Measurements from ENCODE around the gene CYP26B1. TPM values are rescaled to one million over a fixed set of nuclear protein-coding genes. Genes with fewer than 3 reads are reported as not detected.

The CYP26B1 gene
- total and polyA plus RNA-seq, 2 donors from 2014 or later, result 2.5 to 3.1 TPM

- FAIRE-seq, result no peak
- intact Hi-C loops (cut with DNase I), result no loop called here
- DNase-seq, result peak in 2 of 5 donors; percentile 3 to 91
- no peaks in the 10 kb centered on the region for H3K36me3 ChIP-seq (ENCODE audit: control insufficient read depth in 2 of 3, insufficient read depth in 3 of 3, low read length in 3 of 3)
- no peaks in the 10 kb centered on the region for H3K27me3 ChIP-seq (ENCODE audit: control insufficient read depth, insufficient read depth, low read length)
- TF ChIP-seq CTCF (IDR thresholded peaks at IDR 0.05; ENCODE audit: borderline replicate concordance, extremely low read depth, insufficient read depth), result no peak
- no peak overlapping the region for H3K27ac ChIP-seq (ENCODE audit: low read depth in 2 of 2, low read length in 2 of 2)
- H3K9me3 ChIP-seq (ENCODE audit: control insufficient read depth in 2 of 3, insufficient read depth in 1 of 3, low read length in 3 of 3), result no peaks in the 10 kb centered on the region
- no peaks in the 10 kb centered on the region for H3K4me1 ChIP-seq (ENCODE audit: control insufficient read depth in 2 of 3, insufficient read depth in 2 of 3, low read depth in 1 of 3, low read length in 3 of 3)
- H3K4me3 ChIP-seq (ENCODE audit: low read length in 3 of 3), result no peak overlapping the region
- no peak overlapping the region for H3K9ac ChIP-seq (ENCODE audit: low read length in 3 of 3)
Observed at GRCh38 chr2:72115110-72116080, 32.3 kb downstream of the CYP26B1 start.

GRCh38 chr2:72114693-72115051 lies 33.0 kb downstream of the CYP26B1 start:
- Histone ChIP-seq H3K27me3 (ENCODE audit: control insufficient read depth, insufficient read depth, low read length) (no peaks in the 10 kb centered on the region), H3K4me3 (ENCODE audit: low read length in 3 of 3) (no peak overlapping the region), H3K9me3 (ENCODE audit: control insufficient read depth in 2 of 3, insufficient read depth in 1 of 3, low read length in 3 of 3) (no peaks in the 10 kb centered on the region), H3K9ac (ENCODE audit: low read length in 3 of 3) (no peak overlapping the region), H3K4me1 (ENCODE audit: control insufficient read depth in 2 of 3, insufficient read depth in 2 of 3, low read depth in 1 of 3, low read length in 3 of 3) (no peaks in the 10 kb centered on the region), H3K36me3 (ENCODE audit: control insufficient read depth in 2 of 3, insufficient read depth in 3 of 3, low read length in 3 of 3) (no peaks in the 10 kb centered on the region), H3K27ac (ENCODE audit: low read depth in 2 of 2, low read length in 2 of 2) (no peak overlapping the region)
- FAIRE-seq, result no peak
- no peak for DNase-seq
- TF ChIP-seq CTCF (IDR thresholded peaks at IDR 0.05; ENCODE audit: borderline replicate concordance, extremely low read depth, insufficient read depth), result no peak
- intact Hi-C loops (cut with DNase I), result no loop called here

GRCh38 chr2:72113847-72114692 lies 33.6 kb downstream of the CYP26B1 start:
- intact Hi-C loops (cut with DNase I), result no loop called here
- Histone ChIP-seq H3K9ac (ENCODE audit: low read length in 3 of 3) (no peak overlapping the region), H3K9me3 (ENCODE audit: control insufficient read depth in 2 of 3, insufficient read depth in 1 of 3, low read length in 3 of 3) (no peaks in the 10 kb centered on the region), H3K4me1 (ENCODE audit: control insufficient read depth in 2 of 3, insufficient read depth in 2 of 3, low read depth in 1 of 3, low read length in 3 of 3) (no peaks in the 10 kb centered on the region), H3K4me3 (ENCODE audit: low read length in 3 of 3) (no peak overlapping the region), H3K27me3 (ENCODE audit: control insufficient read depth, insufficient read depth, low read length) (no peaks in the 10 kb centered on the region), H3K36me3 (ENCODE audit: control insufficient read depth in 2 of 3, insufficient read depth in 3 of 3, low read length in 3 of 3) (no peaks in the 10 kb centered on the region), H3K27ac (ENCODE audit: low read depth in 2 of 2, low read length in 2 of 2) (no peak overlapping the region)
- no peak for DNase-seq
- TF ChIP-seq CTCF (IDR thresholded peaks at IDR 0.05; ENCODE audit: borderline replicate concordance, extremely low read depth, insufficient read depth), result no peak
- no peak for FAIRE-seq

All from kidney (tissue), 14 donors.